ENCODE measurements around the gene ABLIM2.

Gene ABLIM2

DNA sequence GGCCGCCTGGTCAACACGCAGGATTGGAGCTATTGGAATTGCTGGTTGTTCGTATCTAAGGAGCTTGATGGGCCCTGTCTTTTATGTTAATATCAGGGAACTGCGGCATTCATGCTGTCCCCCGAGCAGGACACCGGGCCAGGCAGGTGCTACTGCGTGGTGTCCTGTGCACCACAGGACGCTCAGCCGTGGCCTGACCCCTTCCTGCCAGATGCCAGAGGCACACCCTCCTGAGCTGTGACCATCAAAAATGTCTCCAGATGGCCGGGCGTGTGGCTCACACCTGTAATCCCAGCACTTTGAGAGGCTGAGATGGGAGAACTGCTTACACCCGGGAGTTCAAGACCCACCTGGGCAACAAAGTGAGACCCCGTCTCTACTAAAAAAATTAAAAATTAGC lies 32.1 kb downstream of the ABLIM2 start:
- TF ChIP-seq ZNF274 (IDR thresholded peaks at IDR 0.05; ENCODE audit: low read depth, low read length), result no peak
- H3K4me3 ChIP-seq (ENCODE audit: low read length), result no peak overlapping the region

DNA sequence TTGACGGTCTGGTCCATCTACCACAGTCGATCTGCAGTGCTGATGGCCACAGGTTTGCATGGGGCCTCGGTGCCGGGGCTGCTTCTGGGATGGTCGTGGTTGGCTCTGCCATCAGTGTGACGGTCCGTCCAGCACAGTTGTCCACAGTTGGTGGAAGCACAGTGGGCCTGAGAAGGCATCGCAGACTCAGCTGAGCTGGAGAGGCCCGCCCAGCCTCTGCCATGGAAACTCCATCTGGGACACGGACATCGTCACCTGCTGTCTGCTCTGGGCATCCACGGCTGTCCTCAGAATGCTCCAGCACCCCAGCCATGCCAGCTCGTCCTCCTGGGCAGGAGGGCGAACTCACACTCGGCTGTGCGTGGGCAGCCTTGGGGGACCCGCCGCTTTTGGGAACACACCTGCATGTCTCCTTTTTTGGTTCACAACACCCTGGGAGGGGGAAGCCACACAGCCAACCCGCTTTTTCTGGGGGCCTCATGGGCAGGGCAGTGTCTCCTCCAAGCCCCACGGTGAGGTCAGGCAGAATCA lies 33.0 kb downstream of the ABLIM2 start:
- no peak overlapping the region for H3K4me3 ChIP-seq (ENCODE audit: low read length)
- no peak for TF ChIP-seq ZNF274 (IDR thresholded peaks at IDR 0.05; ENCODE audit: low read depth, low read length)

DNA sequence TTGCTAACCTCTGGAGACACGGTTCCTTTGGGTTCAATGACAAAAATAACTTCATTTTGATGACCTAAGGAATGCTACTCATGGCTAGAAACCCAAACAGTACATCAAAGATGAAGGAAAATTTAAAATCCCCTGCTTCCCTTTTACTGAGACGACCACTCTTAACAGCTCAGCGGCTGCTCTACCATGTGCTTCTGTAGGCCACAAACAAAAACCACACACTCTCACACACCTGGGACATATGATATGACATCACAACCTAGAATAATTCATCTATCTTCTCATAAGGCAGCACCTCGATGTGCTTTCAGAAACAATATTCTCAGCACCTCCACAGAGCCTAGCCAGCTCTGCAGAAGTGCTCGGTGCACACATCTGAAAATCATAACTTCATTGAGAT lies 34.7 kb downstream of the ABLIM2 start:
- no peak overlapping the region for H3K4me3 ChIP-seq (ENCODE audit: low read length)
- no peak for TF ChIP-seq ZNF274 (IDR thresholded peaks at IDR 0.05; ENCODE audit: low read depth, low read length)

DNA sequence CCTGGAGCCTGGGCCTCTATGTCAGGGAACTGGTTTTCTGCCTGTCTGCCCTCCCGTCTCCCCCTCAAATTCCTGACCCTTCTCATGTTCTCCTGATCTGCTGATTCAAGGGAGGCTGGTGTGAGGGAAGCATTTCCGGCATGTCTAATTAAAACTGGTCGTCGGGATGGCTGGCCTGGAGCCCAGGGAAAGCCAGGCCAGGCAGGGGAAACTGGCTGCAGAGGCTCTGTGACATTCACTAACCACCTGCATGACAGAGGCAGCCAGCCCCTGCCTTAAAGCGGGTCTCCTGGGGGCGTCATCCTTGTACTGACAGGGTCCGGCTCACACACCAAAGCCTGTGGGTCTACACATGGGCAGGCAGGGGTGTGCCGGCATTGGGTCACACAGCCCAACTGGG lies 35.2 kb downstream of the ABLIM2 start:
- no peak for TF ChIP-seq ZNF274 (IDR thresholded peaks at IDR 0.05; ENCODE audit: low read depth, low read length)
- no peak overlapping the region for H3K4me3 ChIP-seq (ENCODE audit: low read length)

DNA sequence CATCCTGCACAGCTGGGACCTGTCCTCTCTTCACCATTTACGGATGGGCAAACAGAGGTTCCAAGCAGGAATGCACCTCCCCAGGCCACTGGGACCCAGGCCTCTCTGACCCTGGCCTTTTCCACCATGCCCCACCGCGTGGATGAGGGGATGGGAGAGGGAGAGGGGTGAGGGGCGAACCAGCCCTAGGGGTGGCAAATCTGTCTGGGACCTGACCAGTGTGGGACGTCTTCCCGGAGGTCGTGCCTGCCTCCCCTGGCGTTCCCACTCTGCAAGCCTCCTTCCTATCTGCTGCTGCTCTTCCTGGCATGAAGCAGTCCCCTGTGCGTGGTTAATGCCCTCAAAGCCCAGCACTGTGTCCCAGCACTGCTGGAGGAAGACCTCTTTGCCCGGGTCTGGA lies 35.9 kb downstream of the ABLIM2 start:
- TF ChIP-seq ZNF274 (IDR thresholded peaks at IDR 0.05; ENCODE audit: low read depth, low read length), result no peak
- H3K4me3 ChIP-seq (ENCODE audit: low read length), result no peak overlapping the region

DNA sequence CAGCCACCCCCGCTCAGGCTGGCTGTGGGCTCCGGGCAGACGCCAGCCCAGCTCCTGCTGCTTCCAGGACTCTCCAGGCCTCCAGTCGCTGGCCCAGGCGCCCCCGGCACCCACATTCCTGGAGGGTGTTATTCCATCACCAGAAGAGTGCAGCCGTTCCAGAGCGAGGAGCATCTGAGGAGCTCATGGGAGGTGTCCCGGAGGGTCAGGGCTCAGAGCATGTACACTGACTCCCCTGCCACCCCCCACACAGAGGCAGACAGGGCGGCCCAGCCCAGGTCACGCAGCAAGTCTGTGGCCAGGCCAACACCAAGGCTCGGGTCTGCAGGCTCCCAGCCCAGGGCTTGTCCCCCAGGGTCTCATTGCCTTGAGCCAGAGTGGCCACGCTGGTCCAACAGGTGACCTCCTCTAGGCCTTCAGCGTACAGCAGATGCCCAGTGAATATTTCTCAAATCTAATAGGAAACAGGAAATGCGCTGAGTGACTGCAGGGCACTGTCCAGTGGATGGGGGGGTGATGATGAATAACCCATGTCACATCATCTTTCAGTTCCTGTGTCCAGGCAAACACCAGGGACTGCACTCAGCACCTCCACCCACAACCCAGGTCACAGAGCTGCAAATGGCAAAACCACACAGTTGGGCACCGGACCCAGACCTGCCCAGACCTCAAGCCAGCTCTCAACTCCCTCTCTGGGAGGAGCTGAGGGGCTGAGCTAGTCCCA lies 37.2 kb downstream of the ABLIM2 start:
- no peak for TF ChIP-seq ZNF274 (IDR thresholded peaks at IDR 0.05; ENCODE audit: low read depth, low read length)
- no peak overlapping the region for H3K4me3 ChIP-seq (ENCODE audit: low read length)

DNA sequence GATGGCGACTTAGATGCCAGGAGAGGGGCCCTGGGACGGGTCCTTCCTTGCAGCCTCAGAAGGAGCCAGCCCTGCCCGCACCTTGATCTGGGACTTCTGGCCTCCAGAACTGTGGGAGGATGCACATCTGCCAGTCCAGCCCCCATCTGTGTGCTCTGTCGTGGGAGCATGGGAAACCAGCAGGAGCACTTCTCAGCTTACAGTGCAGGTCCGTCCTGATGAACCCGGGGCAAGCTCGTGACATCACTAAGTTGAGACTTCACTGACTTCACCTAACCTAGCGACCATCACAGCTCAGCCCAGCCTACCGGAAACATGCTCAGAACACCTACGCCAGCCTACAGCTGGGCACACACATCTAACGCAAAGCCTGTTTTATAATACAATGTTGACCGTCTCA lies 38.1 kb downstream of the ABLIM2 start:
- no peak for TF ChIP-seq ZNF274 (IDR thresholded peaks at IDR 0.05; ENCODE audit: low read depth, low read length)
- no peak overlapping the region for H3K4me3 ChIP-seq (ENCODE audit: low read length)

DNA sequence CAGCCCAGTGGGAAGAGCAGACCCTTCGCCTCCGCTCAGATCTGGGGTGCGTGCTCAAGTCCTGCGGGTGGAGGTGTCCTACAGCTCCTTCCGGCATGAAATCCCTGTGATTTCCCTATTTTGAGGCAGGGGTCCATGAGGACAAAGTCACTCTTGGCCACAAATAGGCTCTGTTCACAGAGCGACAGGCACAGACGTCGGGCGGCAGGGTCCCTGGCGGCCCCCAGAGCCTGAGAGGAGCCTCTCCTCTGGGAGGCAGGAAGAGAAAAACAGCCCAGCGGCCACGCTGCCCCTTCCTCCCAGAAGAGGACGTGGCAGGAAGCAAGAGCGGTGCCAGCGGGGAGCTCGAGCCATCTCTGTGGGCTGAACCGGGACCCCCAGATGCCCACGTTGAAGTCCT lies 38.7 kb downstream of the ABLIM2 start:
- TF ChIP-seq ZNF274 (IDR thresholded peaks at IDR 0.05; ENCODE audit: low read depth, low read length), result no peak
- no peak overlapping the region for H3K4me3 ChIP-seq (ENCODE audit: low read length)

DNA sequence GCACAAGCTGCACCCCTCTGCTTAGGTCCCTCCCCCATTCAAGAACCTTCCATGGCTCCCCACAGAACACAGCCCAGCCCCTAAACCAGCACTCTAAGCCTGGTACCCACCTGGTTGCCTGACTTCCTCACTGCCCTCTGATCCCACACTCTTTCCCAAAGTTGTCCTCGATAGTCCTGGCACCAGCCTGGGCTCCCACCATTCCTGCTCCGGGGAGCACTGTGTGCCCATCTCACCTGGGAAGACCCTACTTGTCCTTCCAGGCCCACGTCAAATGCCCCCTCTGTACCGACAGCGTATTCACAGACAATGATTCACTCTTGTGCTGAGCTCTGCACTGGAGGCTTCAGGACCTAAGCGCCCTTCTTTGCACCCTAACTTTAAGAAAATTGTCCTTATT lies 40.1 kb downstream of the ABLIM2 start:
- no peak overlapping the region for H3K4me3 ChIP-seq (ENCODE audit: low read length)
- no peak for TF ChIP-seq ZNF274 (IDR thresholded peaks at IDR 0.05; ENCODE audit: low read depth, low read length)

DNA sequence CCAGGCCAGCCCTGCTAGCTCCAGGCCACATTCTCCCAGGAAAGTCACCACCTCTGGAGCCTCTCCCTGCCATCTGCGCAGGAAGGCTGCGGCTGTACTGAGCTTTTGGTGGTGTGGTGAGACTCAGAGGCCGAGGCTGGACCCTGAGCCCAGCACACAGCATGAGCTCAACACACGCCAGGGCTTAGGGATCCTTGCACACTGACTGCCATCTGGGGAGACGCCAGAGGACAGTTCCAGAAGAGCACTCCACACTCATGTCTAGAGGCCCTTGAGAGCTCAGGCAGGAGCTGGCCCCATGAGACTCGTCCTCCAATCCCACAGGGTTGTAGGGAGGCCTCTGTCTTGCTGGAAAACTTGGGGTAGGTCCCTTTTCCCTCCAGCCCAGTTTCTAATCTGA lies 40.6 kb downstream of the ABLIM2 start:
- H3K4me3 ChIP-seq (ENCODE audit: low read length), result no peak overlapping the region
- TF ChIP-seq ZNF274 (IDR thresholded peaks at IDR 0.05; ENCODE audit: low read depth, low read length), result no peak

DNA sequence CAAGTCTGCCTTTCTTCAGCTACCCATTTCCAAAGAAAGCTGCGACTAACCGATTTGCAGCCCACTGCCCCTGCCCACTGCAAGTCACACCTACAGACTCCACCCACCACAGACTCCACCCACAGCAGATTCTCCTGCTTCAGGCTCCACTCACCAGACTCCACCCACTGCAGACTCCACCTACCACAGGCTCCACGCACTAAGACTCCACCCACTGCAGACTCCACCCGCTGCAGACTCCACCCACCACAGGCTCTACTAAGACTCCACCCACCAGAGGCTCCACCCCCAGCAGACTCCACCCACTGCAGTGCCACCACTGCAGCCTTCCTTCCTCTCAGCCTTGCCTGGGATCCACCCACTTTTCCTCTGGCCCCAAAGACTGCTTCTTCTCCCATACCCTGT lies 41.3 kb downstream of the ABLIM2 start:
- H3K4me3 ChIP-seq (ENCODE audit: low read length), result no peak overlapping the region
- TF ChIP-seq ZNF274 (IDR thresholded peaks at IDR 0.05; ENCODE audit: low read depth, low read length), result no peak

DNA sequence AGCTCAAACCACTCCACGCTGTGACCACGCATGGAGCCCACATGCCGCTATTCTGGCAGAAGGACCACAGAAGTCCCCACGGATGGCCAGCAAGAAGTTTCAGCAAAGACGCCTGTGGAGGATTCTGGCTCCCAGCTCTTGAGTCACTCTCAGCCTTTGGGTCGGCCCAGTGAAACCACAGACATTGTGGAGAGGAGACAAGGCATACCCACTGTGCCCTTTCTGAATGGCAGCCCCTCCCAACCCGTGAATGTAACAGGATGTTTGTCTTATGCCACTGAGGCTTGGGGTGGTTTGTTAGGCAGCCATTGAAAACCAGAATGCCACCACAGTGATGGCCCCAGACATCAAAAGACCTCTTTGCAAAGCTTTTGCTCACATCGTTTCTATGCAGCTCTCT lies 42.7 kb downstream of the ABLIM2 start:
- no peak for TF ChIP-seq ZNF274 (IDR thresholded peaks at IDR 0.05; ENCODE audit: low read depth, low read length)
- H3K4me3 ChIP-seq (ENCODE audit: low read length), result no peak overlapping the region

DNA sequence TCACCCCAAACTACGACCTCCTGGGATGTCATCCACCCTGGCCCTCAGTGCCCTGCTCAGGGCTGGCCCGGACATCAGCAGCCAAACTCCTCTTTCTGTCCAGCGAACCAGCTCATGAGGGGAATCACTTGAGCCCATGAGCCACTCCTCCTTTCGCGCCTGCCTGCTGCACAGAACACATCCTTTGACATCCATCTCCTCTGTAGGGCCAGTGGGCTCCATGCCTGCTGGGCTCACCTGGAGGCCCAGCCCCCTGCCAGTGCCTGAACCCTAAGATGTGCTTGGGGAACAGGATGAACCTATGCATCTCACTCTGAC lies 43.5 kb downstream of the ABLIM2 start:
- no peak for TF ChIP-seq ZNF274 (IDR thresholded peaks at IDR 0.05; ENCODE audit: low read depth, low read length)

DNA sequence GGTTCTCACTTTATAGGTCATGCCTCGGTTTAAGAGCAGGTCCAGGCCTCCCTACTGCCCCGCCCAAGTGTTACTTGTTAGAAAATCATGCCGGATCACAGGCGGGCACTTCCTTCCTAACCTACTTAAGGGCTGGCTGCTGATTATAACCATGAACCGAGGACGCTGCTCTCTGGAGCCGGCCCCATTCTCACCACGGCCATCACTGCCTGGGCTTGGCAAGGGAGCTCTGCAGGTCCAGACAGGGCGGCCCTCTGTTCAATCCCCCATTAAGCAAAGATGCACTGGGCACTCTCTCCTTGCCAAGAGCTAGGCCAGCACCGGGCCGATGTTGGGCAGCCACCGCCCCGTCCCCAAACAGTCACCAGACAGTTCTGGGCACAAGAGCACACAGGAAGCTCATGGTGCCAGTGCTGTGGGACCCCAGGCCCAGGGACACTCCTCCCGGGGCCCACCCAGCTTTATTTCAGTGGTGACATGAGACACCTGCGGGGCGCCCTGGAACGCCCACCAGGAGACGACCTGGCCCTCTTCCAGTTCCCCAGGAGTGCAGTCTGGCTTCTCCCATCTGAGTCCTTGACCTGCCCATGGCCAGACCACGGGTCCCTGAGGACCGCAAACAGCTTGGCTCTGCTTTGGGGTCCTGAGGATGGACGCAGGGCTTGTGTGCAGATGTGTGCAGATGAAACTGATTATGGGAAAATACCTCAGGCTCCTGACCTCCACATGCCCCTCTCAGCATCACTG lies 44.0 kb downstream of the ABLIM2 start:
- no peak for TF ChIP-seq ZNF274 (IDR thresholded peaks at IDR 0.05; ENCODE audit: low read depth, low read length)
- no peak overlapping the region for H3K4me3 ChIP-seq (ENCODE audit: low read length)

More for the DNA sequence above, 43.5 kb downstream of the ABLIM2 start:
- no peak overlapping the region for H3K4me3 ChIP-seq (ENCODE audit: low read length)

DNA sequence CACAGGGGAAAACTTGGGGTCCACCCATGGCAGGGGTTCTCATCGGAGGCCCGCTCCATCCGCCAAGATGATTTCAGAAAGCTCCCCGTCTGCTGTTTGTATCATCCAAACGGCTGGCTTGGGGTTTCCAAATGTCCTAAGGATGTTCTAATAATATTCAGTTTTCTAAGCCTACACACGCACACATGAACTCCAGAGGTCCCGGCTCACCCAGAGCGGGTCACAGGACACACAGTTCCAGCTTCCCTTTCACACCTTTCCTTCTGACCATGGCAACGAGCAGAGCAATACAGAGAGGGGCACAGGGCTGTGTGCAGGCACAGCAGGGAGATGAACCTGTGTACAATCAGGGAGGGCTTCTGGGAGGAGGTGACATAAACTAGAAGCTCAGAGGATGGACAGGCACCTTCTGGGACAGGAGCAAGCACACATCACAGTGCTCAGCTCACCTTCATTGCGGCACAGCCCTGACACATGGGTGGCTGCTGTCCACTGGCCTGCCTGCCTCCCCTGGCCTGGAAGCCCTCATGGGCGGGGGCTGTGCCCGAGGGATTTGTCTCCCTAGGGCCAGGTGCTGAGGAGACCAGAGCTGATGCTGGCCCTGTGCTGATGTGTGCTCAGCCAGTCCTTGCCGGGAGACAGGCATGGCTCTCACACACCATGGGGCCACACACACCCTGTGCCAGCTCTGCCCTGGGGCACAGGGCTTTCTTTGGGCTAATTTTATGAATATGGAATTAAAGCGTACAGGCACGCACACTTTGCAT lies 44.8 kb downstream of the ABLIM2 start:
- no peak overlapping the region for H3K4me3 ChIP-seq (ENCODE audit: low read length)
- TF ChIP-seq ZNF274 (IDR thresholded peaks at IDR 0.05; ENCODE audit: low read depth, low read length), result no peak

Data from GM08714 (cell line).